Thymus (tissue), 11 donors: ENCODE measurements around the gene PDS5B. TPM values are rescaled to one million over a fixed set of nuclear protein-coding genes. Genes with fewer than 3 reads are reported as not detected.
A peak's percentile ranks its signal among the peaks of the same experiment; 100 is the strongest.
"Not testable (repeated sequence)": the region's sequence is repeated elsewhere in the genome, so short reads cannot be mapped to it uniquely, and the experiment has no call there.

Experiments
- DNase-seq, 9 donors: peaks; one replicate each; pipeline ENCODE4 v3.0.0-alpha.2; 2013; ENCODE audit warnings: low spot score in 9 of 9, low read depth in 6 of 9, missing footprints in 1 of 9
- H3K27ac ChIP-seq, 2 donors: one replicate each; pipeline ENCODE4 v1.5.1; 2013; ENCODE audit warnings: control low read depth in 1 of 2, low read depth in 1 of 2, low read length in 1 of 2, mild to moderate bottlenecking in 1 of 2, moderate library complexity in 1 of 2
- H3K27me3 ChIP-seq, 2 donors: one replicate each; pipeline ENCODE4 v1.5.1; 2013; ENCODE audit warnings: low read length in 1 of 2; ENCODE audit not compliant: control insufficient read depth in 2 of 2, insufficient read depth in 1 of 2
- H3K36me3 ChIP-seq, 2 donors: one replicate each; pipeline ENCODE4 v1.5.1; 2013; ENCODE audit warnings: low read length in 1 of 2, mild to moderate bottlenecking in 1 of 2, moderate library complexity in 1 of 2; ENCODE audit not compliant: control insufficient read depth in 2 of 2, insufficient read depth in 2 of 2
- H3K4me1 ChIP-seq, 2 donors: one replicate each; pipeline ENCODE4 v1.5.1; 2013; ENCODE audit warnings: low read length in 2 of 2; ENCODE audit not compliant: control insufficient read depth in 2 of 2, insufficient read depth in 2 of 2
- H3K4me3 ChIP-seq, 2 donors: one replicate each; pipeline ENCODE4 v1.5.1; 2013; ENCODE audit warnings: low read length in 2 of 2, control low read depth in 1 of 2, mild to moderate bottlenecking in 1 of 2
- H3K9me3 ChIP-seq, 2 donors: one replicate each; pipeline ENCODE4 v1.5.1; 2013; ENCODE audit warnings: low read length in 1 of 2, mild to moderate bottlenecking in 1 of 2; ENCODE audit not compliant: control insufficient read depth in 2 of 2, insufficient read depth in 1 of 2
- WGBS: extraction: QIAGEN DNeasy Blood & Tissue Kit; methylation state at CpG from one replicate; pipeline ENCODE4 v1.1.7; 2013; 5-methylcytosine and 5-hydroxymethylcytosine counted together
- polyA plus RNA-seq: library from polyadenylated mRNA; stranded (reverse); fragments of 200-250 nt; gene quantifications from one replicate; pipeline ENCODE4 v1.2.3, GENCODE V29; 2013
- total RNA-seq: library from RNA; stranded (reverse); fragments of 120-200 nt; gene quantifications from one replicate; pipeline ENCODE4 v1.2.4, GENCODE V29; 2013
- donor health status: healthy.

PDS5B gene
- total and polyA plus RNA-seq, 2 donors: 12.8 to 37.2 TPM

DNA sequence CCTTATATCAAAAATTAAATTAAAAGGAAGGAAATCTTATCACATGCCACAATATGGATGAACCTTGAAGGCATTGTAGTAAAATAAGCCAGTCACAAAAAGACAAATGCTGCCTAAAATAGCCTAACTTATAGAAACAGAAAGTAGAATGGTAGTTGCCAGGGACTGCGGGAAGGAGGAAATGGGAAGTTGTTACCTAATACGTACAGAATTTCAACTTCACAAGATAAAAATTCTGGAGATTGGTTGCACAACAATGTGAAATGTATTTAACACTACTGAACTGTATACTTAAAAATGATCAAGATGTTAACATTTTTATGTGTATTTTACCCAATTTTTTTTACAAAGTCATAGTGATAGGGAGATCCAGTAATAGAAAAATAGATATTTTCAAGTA is 37.4 kb upstream of the PDS5B start:
- no peak for DNase-seq
- H3K27ac ChIP-seq: no peak overlapping the region
- WGBS: 33% methylated on average over 2 of the region's 2 CpGs
- no peaks in the 10 kb centered on the region for H3K36me3 ChIP-seq
- no peak overlapping the region for H3K4me3 ChIP-seq
- no peaks in the 10 kb centered on the region for H3K9me3 ChIP-seq
- H3K27me3 ChIP-seq: no peaks in the 10 kb centered on the region
- H3K4me1 ChIP-seq: no peaks in the 10 kb centered on the region

GRCh38 chr13:32549788-32550187 is 36.5 kb upstream of the PDS5B start:
- no peaks in the 10 kb centered on the region for H3K4me1 ChIP-seq
- no peaks in the 10 kb centered on the region for H3K36me3 ChIP-seq
- no peak overlapping the region for H3K27ac ChIP-seq
- no peak overlapping the region for H3K4me3 ChIP-seq
- DNase-seq: no peak
- 94% methylated on average over 3 of the region's 3 CpGs for WGBS
- no peaks in the 10 kb centered on the region for H3K27me3 ChIP-seq
- no peaks in the 10 kb centered on the region for H3K9me3 ChIP-seq

DNA sequence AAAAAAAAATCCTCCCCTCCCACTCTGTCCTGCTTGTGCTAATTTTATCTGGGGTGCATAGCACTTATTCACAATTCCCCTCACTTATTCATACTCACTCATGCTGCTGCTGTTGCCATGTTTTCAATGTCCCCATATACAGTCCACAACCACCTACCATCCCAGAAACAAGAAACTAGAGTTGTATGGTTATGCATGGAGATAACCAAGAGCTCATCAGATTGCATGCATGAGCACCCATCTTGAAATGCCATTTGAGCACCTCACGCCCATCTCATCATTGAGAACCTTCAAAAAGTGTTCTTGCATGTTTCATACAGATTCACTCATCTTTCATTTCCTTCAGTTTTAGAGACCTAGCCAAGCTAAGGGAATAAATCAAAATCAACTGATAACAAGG is 32.5 kb upstream of the PDS5B start:
- DNase-seq: no peak
- Histone ChIP-seq H3K4me1 (no peaks in the 10 kb centered on the region), H3K36me3 (no peaks in the 10 kb centered on the region), H3K4me3 (no peak overlapping the region), H3K9me3 (peaks cover 0 to 4% of the 10 kb centered on the region in 2 donors), H3K27ac (no peak overlapping the region), H3K27me3 (no peaks in the 10 kb centered on the region)
- WGBS: 100% methylated on average over 1 of the region's 1 CpG

- WGBS: 100% methylated on average over 2 of the region's 2 CpGs
- H3K4me1 ChIP-seq: no peaks in the 10 kb centered on the region
- no peak overlapping the region for H3K27ac ChIP-seq
- H3K36me3 ChIP-seq: no peaks in the 10 kb centered on the region
- H3K4me3 ChIP-seq: no peak overlapping the region
- no peaks in the 10 kb centered on the region for H3K27me3 ChIP-seq
- no peak for DNase-seq
- peaks cover 0 to 8% of the 10 kb centered on the region in 2 donors for H3K9me3 ChIP-seq
These were observed 30.6 kb upstream of the PDS5B start for GRCh38 chr13:32555613-32556012.

GRCh38 chr13:32560842-32561241 is 25.4 kb upstream of the PDS5B start:
- not testable (repeated sequence) for DNase-seq, H3K4me3 ChIP-seq, H3K36me3 ChIP-seq, H3K27me3 ChIP-seq, H3K4me1 ChIP-seq, H3K27ac ChIP-seq
- H3K9me3 ChIP-seq: peaks cover 0 to 14% of the 10 kb centered on the region in 2 donors
- 98% methylated on average over 1 of the region's 1 CpG for WGBS

DNA sequence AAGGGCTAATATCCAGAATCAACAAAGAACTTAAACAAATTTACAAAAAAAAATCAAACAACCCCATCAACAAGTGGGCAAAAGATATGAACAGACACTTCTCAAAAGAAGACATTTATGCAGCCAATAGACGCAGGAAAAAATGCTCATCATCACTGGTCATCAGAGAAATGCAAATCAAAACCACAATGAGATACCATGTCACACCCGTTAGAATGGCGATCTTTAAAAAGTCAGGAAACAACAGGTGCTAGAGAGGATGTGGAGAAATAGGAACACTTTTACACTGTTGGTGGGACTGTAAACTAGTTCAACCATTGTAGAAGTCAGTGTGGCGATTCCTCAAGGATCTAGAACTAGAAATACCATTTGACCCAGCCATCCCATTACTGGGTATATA is 10.6 kb upstream of the PDS5B start:
- not testable (repeated sequence) for H3K4me3 ChIP-seq, H3K36me3 ChIP-seq, H3K4me1 ChIP-seq, H3K9me3 ChIP-seq, H3K27me3 ChIP-seq, H3K27ac ChIP-seq, DNase-seq
- 81% methylated on average over 3 of the region's 4 CpGs for WGBS

- H3K4me1 ChIP-seq: no peaks in the 10 kb centered on the region
- H3K9me3 ChIP-seq: peaks cover 0 to 8% of the 10 kb centered on the region in 2 donors
- H3K4me3 ChIP-seq: no peak overlapping the region
- H3K36me3 ChIP-seq: no peaks in the 10 kb centered on the region
- 98% methylated on average over 3 of the region's 3 CpGs for WGBS
- H3K27ac ChIP-seq: no peak overlapping the region
- no peak for DNase-seq
- H3K27me3 ChIP-seq: no peaks in the 10 kb centered on the region
These were observed 9.2 kb upstream of the PDS5B start for GRCh38 chr13:32577032-32577431.

- Histone ChIP-seq H3K36me3 (no peaks in the 10 kb centered on the region), H3K4me1 (peaks cover 2 to 4% of the 10 kb centered on the region in 2 donors), H3K4me3 (no peak overlapping the region), H3K9me3 (peaks cover 0 to 8% of the 10 kb centered on the region in 2 donors), H3K27me3 (no peaks in the 10 kb centered on the region), H3K27ac (no peak overlapping the region)
- peak in 4 of 9 donors; percentile 5 to 47 (median 20) for DNase-seq
- 77% methylated on average over 3 of the region's 3 CpGs for WGBS
These were observed 5.0 kb upstream of the PDS5B start for GRCh38 chr13:32581177-32581786.

DNA sequence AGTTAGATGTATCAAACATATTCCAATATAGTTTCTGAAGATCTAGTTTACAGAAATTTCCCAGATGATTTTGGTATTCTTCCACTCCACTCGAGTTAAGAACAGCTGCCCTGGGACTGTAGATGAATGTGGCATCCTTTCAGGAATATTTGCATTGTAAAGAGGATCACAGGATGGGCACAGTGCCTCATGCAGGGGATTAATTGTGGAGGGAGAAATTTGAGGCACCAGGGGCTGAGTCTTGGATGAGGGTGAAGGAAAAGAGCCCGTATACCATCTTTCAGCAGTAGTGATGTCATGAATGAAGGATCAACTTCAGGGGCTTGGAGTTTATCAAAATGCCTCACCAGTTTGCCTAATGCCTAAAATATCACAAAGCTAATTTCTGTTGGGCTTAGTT is 4.0 kb upstream of the PDS5B start:
- peaks cover 0 to 8% of the 10 kb centered on the region in 2 donors for H3K9me3 ChIP-seq
- H3K27me3 ChIP-seq: no peaks in the 10 kb centered on the region
- 93% methylated on average over 2 of the region's 2 CpGs for WGBS
- H3K36me3 ChIP-seq: no peaks in the 10 kb centered on the region
- no peak for DNase-seq
- peaks cover 2 to 4% of the 10 kb centered on the region in 2 donors for H3K4me1 ChIP-seq
- no peak overlapping the region for H3K4me3 ChIP-seq
- no peak overlapping the region for H3K27ac ChIP-seq
